Astrocyte of the spinal cord (primary cell): ENCODE measurements around the gene TM7SF2.

ENCODE experiments used
- DNase-seq: peaks from one replicate; pipeline ENCODE4 v3.0.0; 2011; ENCODE audit warnings: low read depth, low spot score
- H3K4me3 ChIP-seq: 2 replicates; pipeline ENCODE4 v1.5.1; 2011; ENCODE audit warnings: low read depth, mild to moderate bottlenecking, low read length, moderate library complexity
- CTCF ChIP-seq: IDR thresholded peaks from 2 replicates; pipeline ENCODE4 v1.5.1; 2012; ENCODE audit warnings: low read depth, mild to moderate bottlenecking, low read length, inconsistent platforms
- in situ Hi-C: cut with HindIII; loops from 2 replicates; pipeline ENCODE4 v1.10.0; 2017; ENCODE audit warnings: low sequenced_read_pairs

TM7SF2 gene

GRCh38 chr11:65128182-65129145, 16.8 kb downstream of the TM7SF2 start:
- TF ChIP-seq CTCF, result no peak
- DNase-seq, result no peak
- in situ Hi-C loops, result no loop called here
- H3K4me3 ChIP-seq, result no peak overlapping the region

GRCh38 chr11:65129649-65130441, 18.2 kb downstream of the TM7SF2 start:
- no peak for DNase-seq
- in situ Hi-C loops, result no loop called here
- no peak for TF ChIP-seq CTCF
- no peak overlapping the region for H3K4me3 ChIP-seq

- TF ChIP-seq CTCF, result no peak
- in situ Hi-C loops, result no loop called here
- H3K4me3 ChIP-seq, result no peak overlapping the region
- no peak for DNase-seq
Observed at GRCh38 chr11:65130631-65131416, 19.2 kb downstream of the TM7SF2 start.

GRCh38 chr11:65131417-65131776, 19.7 kb downstream of the TM7SF2 start:
- no peak overlapping the region for H3K4me3 ChIP-seq
- in situ Hi-C loops, result no loop called here
- no peak for DNase-seq
- no peak for TF ChIP-seq CTCF

GRCh38 chr11:65131895-65132237, 20.2 kb downstream of the TM7SF2 start:
- TF ChIP-seq CTCF, result no peak
- H3K4me3 ChIP-seq, result no peak overlapping the region
- in situ Hi-C loops, result no loop called here
- DNase-seq, result no peak
